Measurements from ENCODE around the gene STOML3.

- no peak for TF ChIP-seq POLR2AphosphoS5 (IDR thresholded peaks at IDR 0.05; ENCODE audit: borderline replicate concordance, low read depth, low read length)
- TF ChIP-seq EZH2 (IDR thresholded peaks at IDR 0.05): no peak
- TF ChIP-seq FOXP2 (optimal IDR thresholded peaks at IDR 0.05; ENCODE audit: control extremely low read depth, extremely low read length, insufficient read depth): no peak
These were observed 39.6 kb downstream of the STOML3 start for GRCh38 chr13:38950987-38951386.
